SK-N-SH treated with all-trans-retinoic acid at 6 μM for 48 hours (cell line): ENCODE data around the gene PLEKHG4B.

Experiments
- ATAC-seq: fragments of 200-7000 bp; cut with Tn5 transposase; 3 replicates; pipeline ENCODE4 v1.9.1; 2020; ENCODE audit warnings: mild to moderate bottlenecking, moderate library complexity
- ARNTL ChIP-seq: fragments of 450-650 bp; formaldehyde crosslinking; IDR thresholded peaks from 2 replicates; pipeline ENCODE4 v1.5.0; 2020; ENCODE audit warnings: low read depth, mild to moderate bottlenecking, moderate library complexity, borderline replicate concordance
- BACH2 ChIP-seq: fragments of 250-450 bp; sonication (Bioruptor Pico); IDR thresholded peaks from 2 replicates; pipeline ENCODE4 v1.9.0; 2021; ENCODE audit warnings: mild to moderate bottlenecking, borderline replicate concordance
- CSDC2 ChIP-seq: fragments of 250-450 bp; sonication (Bioruptor Pico); IDR thresholded peaks from 2 replicates; pipeline ENCODE4 v1.5.0; 2020; ENCODE audit warnings: mild to moderate bottlenecking, moderate library complexity
- ESRRG ChIP-seq: fragments of 250-450 bp; sonication (Bioruptor Pico); IDR thresholded peaks from 2 replicates; pipeline ENCODE4 v1.6.1; 2021; ENCODE audit warnings: mild to moderate bottlenecking
- GLIS3 ChIP-seq: fragments of 250-450 bp; sonication (Bioruptor Pico); IDR thresholded peaks from 2 replicates; pipeline ENCODE4 v1.5.0; 2020; ENCODE audit warnings: mild to moderate bottlenecking, moderate library complexity
- OSR1 ChIP-seq: fragments of 250-450 bp; sonication (Bioruptor Pico); IDR thresholded peaks from 2 replicates; pipeline ENCODE4 v1.8.0; 2022; ENCODE audit warnings: moderate library complexity, mild to moderate bottlenecking, inconsistent platforms
- PATZ1 ChIP-seq: fragments of 250-450 bp; sonication (Bioruptor Pico); IDR thresholded peaks from 2 replicates; pipeline ENCODE4 v1.8.0; 2020; ENCODE audit warnings: mild to moderate bottlenecking, moderate library complexity, borderline replicate concordance
- PPARA ChIP-seq: fragments of 250-450 bp; sonication (Bioruptor Pico); IDR thresholded peaks from 2 replicates; pipeline ENCODE4 v1.5.0; 2020; ENCODE audit warnings: mild to moderate bottlenecking, borderline replicate concordance
- SNAI2 ChIP-seq: fragments of 250-450 bp; sonication (Bioruptor Pico); IDR thresholded peaks from 2 replicates; pipeline ENCODE4 v1.5.0; 2020; ENCODE audit warnings: mild to moderate bottlenecking, moderate library complexity
- TCF4 ChIP-seq: fragments of 250-450 bp; sonication (Bioruptor Pico); IDR thresholded peaks from 2 replicates; pipeline ENCODE4 v1.8.0; 2021; ENCODE audit warnings: mild to moderate bottlenecking, moderate library complexity, borderline replicate concordance
- TOX ChIP-seq: fragments of 250-450 bp; sonication (Bioruptor Pico); IDR thresholded peaks from 2 replicates; pipeline ENCODE4 v1.8.0; 2021; ENCODE audit warnings: mild to moderate bottlenecking, moderate library complexity, borderline replicate concordance
- TSHZ2 ChIP-seq: fragments of 250-450 bp; sonication (Bioruptor Pico); IDR thresholded peaks from 2 replicates; pipeline ENCODE4 v1.5.0; 2020; ENCODE audit warnings: mild to moderate bottlenecking, moderate library complexity
- ZFP3 ChIP-seq: fragments of 250-450 bp; sonication (Bioruptor Pico); IDR thresholded peaks from 2 replicates; pipeline ENCODE4 v1.5.0; 2020; ENCODE audit warnings: mild to moderate bottlenecking, moderate library complexity
- ZFP30 ChIP-seq: fragments of 450-650 bp; formaldehyde crosslinking; IDR thresholded peaks from 2 replicates; pipeline ENCODE4 v1.5.0; 2022; ENCODE audit warnings: mild to moderate bottlenecking, moderate library complexity
- ZNF565 ChIP-seq: fragments of 450-650 bp; formaldehyde crosslinking; conservative IDR thresholded peaks from 2 replicates; pipeline ENCODE4 v1.5.0; 2020; ENCODE audit warnings: low read depth, mild to moderate bottlenecking, moderate library complexity
- ZNF70 ChIP-seq: fragments of 450-650 bp; formaldehyde crosslinking; IDR thresholded peaks from 2 replicates; pipeline ENCODE4 v1.5.0; 2020; ENCODE audit warnings: mild to moderate bottlenecking, moderate library complexity
- ZNF8 ChIP-seq: fragments of 450-650 bp; formaldehyde crosslinking; IDR thresholded peaks from 2 replicates; pipeline ENCODE4 v1.5.0; 2020; ENCODE audit warnings: mild to moderate bottlenecking, moderate library complexity
- TF ChIP-seq, protein P1 (sequence below): fragments of 250-450 bp; sonication (Bioruptor Pico); IDR thresholded peaks from 2 replicates; pipeline ENCODE4 v1.8.0; 2021; ENCODE audit warnings: low read depth, mild to moderate bottlenecking, moderate library complexity, borderline replicate concordance

The PLEKHG4B gene

GRCh38 chr5:75331-76320 is 16.3 kb upstream of the PLEKHG4B start:
- no peak for ATAC-seq

GRCh38 chr5:76358-77169 is 15.4 kb upstream of the PLEKHG4B start:
- ATAC-seq: no peak
- TF ChIP-seq CSDC2: no peak
- TF ChIP-seq SNAI2 (CRISPR knock-in tag): no peak
- no peak for TF ChIP-seq ARNTL (CRISPR knock-in tag)
- no peak for TF ChIP-seq ZFP30 (CRISPR knock-in tag)
- no peak for TF ChIP-seq ZNF565 (CRISPR knock-in tag)
- no peak for TF ChIP-seq PATZ1 (CRISPR knock-in tag)
- TF ChIP-seq ESRRG (CRISPR knock-in tag): no peak
- no peak for TF ChIP-seq TOX (CRISPR knock-in tag)
- TF ChIP-seq GLIS3 (CRISPR knock-in tag): no peak
- TF ChIP-seq ZNF8 (CRISPR knock-in tag): no peak
- TF ChIP-seq OSR1 (CRISPR knock-in tag): no peak
- TF ChIP-seq ZNF70 (CRISPR knock-in tag): no peak
- TF ChIP-seq TCF4 (CRISPR knock-in tag): no peak
- TF ChIP-seq PPARA (CRISPR knock-in tag): no peak
- TF ChIP-seq BACH2 (CRISPR knock-in tag): no peak
- no peak for TF ChIP-seq TSHZ2

More at GRCh38 chr5:75331-76320, 16.3 kb upstream of the PLEKHG4B start:
- TF ChIP-seq TSHZ2 (no peak), PATZ1 (CRISPR knock-in tag) (no peak), SNAI2 (CRISPR knock-in tag) (no peak), ZNF70 (CRISPR knock-in tag) (no peak), ESRRG (CRISPR knock-in tag) (no peak), GLIS3 (CRISPR knock-in tag) (no peak), ZFP30 (CRISPR knock-in tag) (no peak), ZFP3 (no peak), ZNF565 (CRISPR knock-in tag) (no peak), ARNTL (CRISPR knock-in tag) (no peak), OSR1 (CRISPR knock-in tag) (no peak)
- TF ChIP-seq, protein P1, sequence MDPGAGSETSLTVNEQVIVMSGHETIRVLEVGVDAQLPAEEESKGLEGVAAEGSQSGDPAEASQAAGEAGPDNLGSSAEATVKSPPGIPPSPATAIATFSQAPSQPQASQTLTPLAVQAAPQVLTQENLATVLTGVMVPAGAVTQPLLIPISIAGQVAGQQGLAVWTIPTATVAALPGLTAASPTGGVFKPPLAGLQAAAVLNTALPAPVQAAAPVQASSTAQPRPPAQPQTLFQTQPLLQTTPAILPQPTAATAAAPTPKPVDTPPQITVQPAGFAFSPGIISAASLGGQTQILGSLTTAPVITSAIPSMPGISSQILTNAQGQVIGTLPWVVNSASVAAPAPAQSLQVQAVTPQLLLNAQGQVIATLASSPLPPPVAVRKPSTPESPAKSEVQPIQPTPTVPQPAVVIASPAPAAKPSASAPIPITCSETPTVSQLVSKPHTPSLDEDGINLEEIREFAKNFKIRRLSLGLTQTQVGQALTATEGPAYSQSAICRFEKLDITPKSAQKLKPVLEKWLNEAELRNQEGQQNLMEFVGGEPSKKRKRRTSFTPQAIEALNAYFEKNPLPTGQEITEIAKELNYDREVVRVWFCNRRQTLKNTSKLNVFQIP (CRISPR knock-in tag): no peak
